Ishikawa (cell line): ENCODE data around the gene RABGAP1L.

Experiments used
- CEBPB ChIP-seq: IDR thresholded peaks from 2 replicates; pipeline ENCODE4 v1.6.1; 2012
- CREB1 ChIP-seq: IDR thresholded peaks from 2 replicates; pipeline ENCODE4 v1.6.1; 2012; ENCODE audit warnings: low read depth
- EGR1 ChIP-seq: IDR thresholded peaks from 2 replicates; pipeline ENCODE4 v1.6.1; 2012
- EP300 ChIP-seq: IDR thresholded peaks from 2 replicates; pipeline ENCODE4 v1.6.1; 2012; ENCODE audit warnings: borderline replicate concordance
- FOXM1 ChIP-seq: IDR thresholded peaks from 2 replicates; pipeline ENCODE4 v1.6.1; 2012; ENCODE audit warnings: low read depth, borderline replicate concordance
- NFIC ChIP-seq: IDR thresholded peaks from 2 replicates; pipeline ENCODE4 v1.6.1; 2012
- RAD21 ChIP-seq: IDR thresholded peaks from 2 replicates; pipeline ENCODE4 v1.6.1; 2012; ENCODE audit warnings: low read depth
- TAF1 ChIP-seq: IDR thresholded peaks from 2 replicates; pipeline ENCODE4 v1.6.1; 2012; ENCODE audit warnings: low read depth, mild to moderate bottlenecking
- TCF12 ChIP-seq: IDR thresholded peaks from 2 replicates; pipeline ENCODE4 v1.6.1; 2012; ENCODE audit warnings: low read depth
- TEAD4 ChIP-seq: IDR thresholded peaks from 2 replicates; pipeline ENCODE4 v1.6.1; 2012
- YY1 ChIP-seq: IDR thresholded peaks from 2 replicates; pipeline ENCODE4 v1.6.1; 2012; ENCODE audit warnings: low read depth
- ZBTB7A ChIP-seq: IDR thresholded peaks from 2 replicates; pipeline ENCODE4 v1.6.1; 2012; ENCODE audit warnings: low read depth
- TF ChIP-seq, protein P1 (sequence below): IDR thresholded peaks from 2 replicates; pipeline ENCODE4 v1.6.1; 2012
- TF ChIP-seq, protein P2 (sequence below): IDR thresholded peaks from 2 replicates; pipeline ENCODE4 v1.6.1; 2012; ENCODE audit warnings: low read depth, mild to moderate bottlenecking
- TF ChIP-seq, protein P3 (sequence below): IDR thresholded peaks from 2 replicates; pipeline ENCODE4 v1.6.1; 2012

The RABGAP1L gene

DNA sequence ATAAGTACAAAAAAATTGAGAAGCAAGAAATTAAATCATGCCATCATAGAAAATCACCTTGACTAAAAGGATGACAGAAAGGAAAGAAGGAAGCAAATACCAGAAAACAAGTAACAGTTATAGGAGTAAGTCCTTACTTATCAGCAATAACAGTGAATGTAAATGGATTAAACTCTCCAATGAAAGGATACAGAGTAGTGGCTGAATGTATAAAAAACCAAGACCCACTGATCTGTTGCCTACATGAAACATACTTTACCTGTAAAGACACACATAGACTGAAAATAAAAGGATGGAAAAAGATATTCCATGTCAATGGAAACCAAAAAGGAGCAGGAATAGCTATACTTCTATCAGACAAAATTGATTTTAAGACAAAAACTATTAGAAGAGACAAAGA lies 52.2 kb downstream of the RABGAP1L start:
- TF ChIP-seq RAD21 (no peak), FOXM1 (no peak), TCF12 (no peak), TAF1 (no peak), EGR1 (no peak), TEAD4 (no peak), CEBPB (no peak), YY1 (no peak), ZBTB7A (no peak), NFIC (no peak), EP300 (no peak), CREB1 (no peak)
- TF ChIP-seq, protein P1, sequence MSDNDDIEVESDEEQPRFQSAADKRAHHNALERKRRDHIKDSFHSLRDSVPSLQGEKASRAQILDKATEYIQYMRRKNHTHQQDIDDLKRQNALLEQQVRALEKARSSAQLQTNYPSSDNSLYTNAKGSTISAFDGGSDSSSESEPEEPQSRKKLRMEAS = no peak
- TF ChIP-seq, protein P2, sequence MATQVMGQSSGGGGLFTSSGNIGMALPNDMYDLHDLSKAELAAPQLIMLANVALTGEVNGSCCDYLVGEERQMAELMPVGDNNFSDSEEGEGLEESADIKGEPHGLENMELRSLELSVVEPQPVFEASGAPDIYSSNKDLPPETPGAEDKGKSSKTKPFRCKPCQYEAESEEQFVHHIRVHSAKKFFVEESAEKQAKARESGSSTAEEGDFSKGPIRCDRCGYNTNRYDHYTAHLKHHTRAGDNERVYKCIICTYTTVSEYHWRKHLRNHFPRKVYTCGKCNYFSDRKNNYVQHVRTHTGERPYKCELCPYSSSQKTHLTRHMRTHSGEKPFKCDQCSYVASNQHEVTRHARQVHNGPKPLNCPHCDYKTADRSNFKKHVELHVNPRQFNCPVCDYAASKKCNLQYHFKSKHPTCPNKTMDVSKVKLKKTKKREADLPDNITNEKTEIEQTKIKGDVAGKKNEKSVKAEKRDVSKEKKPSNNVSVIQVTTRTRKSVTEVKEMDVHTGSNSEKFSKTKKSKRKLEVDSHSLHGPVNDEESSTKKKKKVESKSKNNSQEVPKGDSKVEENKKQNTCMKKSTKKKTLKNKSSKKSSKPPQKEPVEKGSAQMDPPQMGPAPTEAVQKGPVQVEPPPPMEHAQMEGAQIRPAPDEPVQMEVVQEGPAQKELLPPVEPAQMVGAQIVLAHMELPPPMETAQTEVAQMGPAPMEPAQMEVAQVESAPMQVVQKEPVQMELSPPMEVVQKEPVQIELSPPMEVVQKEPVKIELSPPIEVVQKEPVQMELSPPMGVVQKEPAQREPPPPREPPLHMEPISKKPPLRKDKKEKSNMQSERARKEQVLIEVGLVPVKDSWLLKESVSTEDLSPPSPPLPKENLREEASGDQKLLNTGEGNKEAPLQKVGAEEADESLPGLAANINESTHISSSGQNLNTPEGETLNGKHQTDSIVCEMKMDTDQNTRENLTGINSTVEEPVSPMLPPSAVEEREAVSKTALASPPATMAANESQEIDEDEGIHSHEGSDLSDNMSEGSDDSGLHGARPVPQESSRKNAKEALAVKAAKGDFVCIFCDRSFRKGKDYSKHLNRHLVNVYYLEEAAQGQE = no peak
- TF ChIP-seq, protein P3, sequence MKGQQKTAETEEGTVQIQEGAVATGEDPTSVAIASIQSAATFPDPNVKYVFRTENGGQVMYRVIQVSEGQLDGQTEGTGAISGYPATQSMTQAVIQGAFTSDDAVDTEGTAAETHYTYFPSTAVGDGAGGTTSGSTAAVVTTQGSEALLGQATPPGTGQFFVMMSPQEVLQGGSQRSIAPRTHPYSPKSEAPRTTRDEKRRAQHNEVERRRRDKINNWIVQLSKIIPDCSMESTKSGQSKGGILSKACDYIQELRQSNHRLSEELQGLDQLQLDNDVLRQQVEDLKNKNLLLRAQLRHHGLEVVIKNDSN = no peak

DNA sequence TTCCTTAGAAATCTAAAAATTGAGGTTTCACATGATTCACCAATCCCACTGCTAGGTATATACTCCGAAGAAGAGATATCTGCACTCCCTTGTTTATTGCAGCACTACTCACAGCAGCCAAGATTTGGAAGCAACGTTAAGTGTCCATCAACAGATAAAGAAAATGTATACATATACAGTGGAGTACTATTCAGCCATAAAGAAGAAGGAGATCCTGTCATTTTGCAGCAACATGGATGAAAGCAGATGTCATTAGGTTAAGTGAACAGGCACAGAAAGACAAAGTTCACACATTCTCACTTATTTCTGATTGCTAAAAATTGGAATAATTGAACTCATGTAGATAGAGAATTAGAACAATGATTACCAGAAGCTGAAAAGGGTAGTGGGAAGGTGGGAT lies 56.4 kb downstream of the RABGAP1L start:
- no peak for TF ChIP-seq YY1
- TF ChIP-seq, protein P2 = no peak

DNA sequence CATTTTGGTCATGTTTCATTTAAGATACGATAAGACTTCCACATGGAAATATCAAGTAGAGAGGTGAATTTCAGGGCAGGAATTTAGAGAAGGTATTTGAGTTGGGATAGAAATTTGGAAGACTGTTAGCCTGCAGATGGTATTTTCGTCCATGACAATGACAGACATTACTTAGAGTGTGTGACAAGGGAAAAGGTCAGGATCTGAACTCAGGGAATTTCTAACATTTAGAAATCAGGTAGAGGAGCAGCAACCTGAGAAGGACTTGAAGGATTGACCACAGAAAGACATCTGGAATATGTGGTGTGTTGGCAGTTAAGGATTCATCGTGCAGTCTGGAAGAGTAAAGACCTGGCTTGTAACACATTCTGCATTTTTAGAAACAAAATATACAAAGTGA lies 57.9 kb downstream of the RABGAP1L start:
- TF ChIP-seq EP300 = no peak

DNA sequence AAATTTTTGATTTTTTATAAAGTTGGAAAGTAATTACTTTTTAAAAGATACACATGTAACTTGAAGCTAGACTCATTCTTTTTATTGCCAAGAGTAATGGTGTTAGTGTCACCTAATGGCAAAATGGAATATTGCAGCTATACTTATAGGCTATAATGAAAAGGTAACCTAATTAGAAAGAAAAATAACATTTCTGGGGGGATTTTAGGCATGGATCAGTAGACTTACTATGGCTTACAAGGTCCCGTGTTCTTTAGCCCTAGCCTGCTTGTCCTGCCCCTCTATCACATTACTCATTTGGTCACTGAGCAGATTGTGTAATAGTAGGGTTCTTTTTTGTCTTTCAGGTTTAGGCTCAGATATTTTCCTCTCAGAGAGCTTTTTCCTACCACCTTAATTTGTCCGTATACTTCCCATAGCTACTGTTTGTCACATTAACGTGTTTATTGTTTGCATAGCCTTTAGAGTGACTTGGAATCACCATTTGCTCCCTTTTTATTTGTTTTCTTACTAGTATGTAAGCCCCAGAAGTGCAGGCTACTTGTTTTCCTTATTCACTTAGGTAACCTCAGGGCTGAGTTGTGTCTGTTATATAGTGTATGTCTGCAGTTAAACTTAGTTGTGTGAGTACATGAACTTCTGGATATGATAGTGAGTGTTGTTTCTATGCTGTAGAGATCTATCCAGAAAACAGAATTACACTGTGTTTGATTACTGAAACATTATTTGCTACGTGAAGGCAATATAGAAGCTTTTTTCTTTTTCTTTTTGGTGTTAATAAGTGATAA lies 58.7 kb downstream of the RABGAP1L start:
- TF ChIP-seq TEAD4 (no peak), RAD21 (peak; percentile 86)
- TF ChIP-seq, protein P3 = no peak

DNA sequence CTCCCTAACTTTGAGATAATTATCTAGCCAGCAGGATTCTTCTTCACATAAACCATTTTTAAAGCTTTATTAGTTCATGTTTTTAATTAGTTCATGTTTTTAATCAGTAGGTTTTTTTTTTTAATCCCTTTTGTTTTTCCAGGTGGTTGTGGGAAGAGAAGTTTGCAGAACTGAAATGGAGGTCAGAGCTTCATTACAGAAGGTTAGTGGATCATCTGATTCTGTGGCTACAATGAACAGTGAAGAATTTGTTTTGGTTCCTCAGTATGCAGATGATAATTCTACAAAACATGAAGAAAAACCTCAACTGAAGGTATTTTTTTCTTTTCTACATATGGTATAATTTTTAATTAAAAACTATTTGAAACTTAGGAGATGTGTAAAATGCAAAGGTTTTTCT lies 59.7 kb downstream of the RABGAP1L start:
- TF ChIP-seq TAF1 (no peak), CREB1 (no peak), EGR1 (no peak), FOXM1 (no peak), RAD21 (no peak), TEAD4 (no peak), YY1 (no peak), EP300 (no peak), CEBPB (no peak), TCF12 (no peak)
- TF ChIP-seq, protein P2 = no peak
- TF ChIP-seq, protein P3 = no peak
